Activated CD4-positive, CD25-positive, alpha-beta regulatory T cell treated with anti-CD3 and anti-CD28 coated beads, Interleukin-2, amount 50 U/mL, for 24 hours (primary cell): Measurements from ENCODE around the gene RNLS.
"Not testable (repeated sequence)": the region's sequence is repeated elsewhere in the genome, so short reads cannot be mapped to it uniquely, and the experiment has no call there.

ENCODE experiments used
- ATAC-seq, 2 donors: fragments of 150-1000 bp; cut with Tn5 transposase; one replicate each; pipeline ENCODE4 v1.10.0; 2021; ENCODE audit warnings: mild to moderate bottlenecking in 1 of 2, moderate library complexity in 1 of 2

Gene RNLS

GRCh38 chr10:88337134-88337533, 246.0 kb downstream of the RNLS start:
- ATAC-seq, result no peak

- ATAC-seq, result no peak
Observed at GRCh38 chr10:88336334-88336733, 246.8 kb downstream of the RNLS start.

- ATAC-seq, result no peak
Observed at GRCh38 chr10:88333248-88333630, 249.9 kb downstream of the RNLS start.

DNA sequence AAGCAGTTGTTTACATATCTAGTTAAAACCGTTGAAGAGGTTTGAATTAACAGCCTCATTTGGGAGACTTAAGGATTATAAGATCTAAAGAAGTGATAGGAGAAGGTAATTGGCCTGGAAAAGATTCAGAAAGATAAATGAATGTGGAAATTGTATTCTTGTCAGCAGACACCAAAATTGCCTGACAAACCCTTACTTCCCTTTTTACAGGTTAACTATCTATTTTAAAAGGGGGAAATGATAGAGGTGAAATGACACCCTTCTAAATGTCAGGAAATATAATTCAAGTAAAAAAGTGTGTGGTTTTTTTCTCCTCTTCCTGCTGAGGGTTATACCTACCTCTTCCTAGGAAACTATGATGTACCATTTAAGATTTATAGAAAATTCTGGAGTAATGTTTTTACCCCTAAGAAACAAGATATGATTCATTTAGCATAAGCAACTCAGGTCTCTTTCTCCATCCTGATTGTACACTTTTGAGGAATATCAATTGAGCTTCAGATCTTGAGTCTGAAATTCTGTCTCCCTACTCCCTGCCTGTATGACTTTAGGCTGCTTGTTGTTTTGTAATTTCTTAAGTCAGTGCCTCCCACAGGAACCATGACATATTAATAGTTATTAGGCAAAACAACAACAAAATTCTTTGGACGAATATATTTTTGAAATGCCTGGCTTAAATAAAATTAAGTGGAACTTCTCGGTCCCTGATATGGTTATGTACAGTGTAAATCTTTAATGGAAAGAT, 250.4 kb downstream of the RNLS start:
- no peak for ATAC-seq

GRCh38 chr10:88330174-88330573, 252.9 kb downstream of the RNLS start:
- no peak for ATAC-seq

GRCh38 chr10:88322324-88323063, 260.6 kb downstream of the RNLS start:
- ATAC-seq, result no peak

DNA sequence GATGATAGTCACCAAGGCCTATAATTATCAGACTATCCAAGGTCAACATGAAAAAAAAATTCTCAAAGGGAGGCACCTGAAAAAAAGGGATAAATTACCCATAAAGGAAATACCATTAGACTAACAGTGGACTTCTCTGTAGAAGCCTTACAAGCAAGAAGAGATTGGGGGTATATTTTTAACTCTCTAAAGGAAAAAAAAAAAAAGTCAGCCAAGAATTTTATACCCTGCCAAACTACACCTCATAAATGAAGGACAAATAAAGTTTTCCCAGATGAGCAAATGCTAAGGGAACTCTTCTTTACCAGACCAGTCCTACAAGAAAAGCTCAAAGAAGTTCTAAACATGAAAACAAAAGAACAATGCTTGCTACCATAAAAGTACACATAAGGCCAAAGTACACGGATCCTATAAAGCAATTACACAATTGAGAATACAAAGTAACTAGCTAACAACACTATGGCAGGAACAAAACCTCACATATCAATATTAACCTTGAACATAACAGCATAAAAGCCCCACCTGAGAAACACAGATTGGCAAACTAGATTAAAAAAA, 263.1 kb downstream of the RNLS start:
- no peak for ATAC-seq

GRCh38 chr10:88318803-88319202, 264.3 kb downstream of the RNLS start:
- no peak for ATAC-seq

DNA sequence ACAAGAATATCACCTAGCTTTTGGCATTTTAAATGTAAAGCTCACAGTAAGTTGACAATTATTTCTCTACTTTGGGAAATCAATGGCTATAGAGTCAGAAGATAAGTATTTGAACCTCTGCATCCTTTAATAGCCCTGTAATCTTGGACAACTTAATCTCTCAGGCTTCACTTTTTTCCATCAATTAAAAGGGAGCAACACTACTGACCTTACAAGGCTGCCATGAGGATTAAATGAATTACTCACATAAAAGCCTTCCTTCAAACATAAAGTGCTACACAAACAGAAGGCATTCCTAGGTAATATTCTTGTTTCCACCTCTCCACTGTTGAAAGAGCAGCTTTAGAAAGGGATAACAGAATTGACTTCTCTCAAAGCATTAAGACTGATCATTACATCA, 266.0 kb downstream of the RNLS start:
- no peak for ATAC-seq

DNA sequence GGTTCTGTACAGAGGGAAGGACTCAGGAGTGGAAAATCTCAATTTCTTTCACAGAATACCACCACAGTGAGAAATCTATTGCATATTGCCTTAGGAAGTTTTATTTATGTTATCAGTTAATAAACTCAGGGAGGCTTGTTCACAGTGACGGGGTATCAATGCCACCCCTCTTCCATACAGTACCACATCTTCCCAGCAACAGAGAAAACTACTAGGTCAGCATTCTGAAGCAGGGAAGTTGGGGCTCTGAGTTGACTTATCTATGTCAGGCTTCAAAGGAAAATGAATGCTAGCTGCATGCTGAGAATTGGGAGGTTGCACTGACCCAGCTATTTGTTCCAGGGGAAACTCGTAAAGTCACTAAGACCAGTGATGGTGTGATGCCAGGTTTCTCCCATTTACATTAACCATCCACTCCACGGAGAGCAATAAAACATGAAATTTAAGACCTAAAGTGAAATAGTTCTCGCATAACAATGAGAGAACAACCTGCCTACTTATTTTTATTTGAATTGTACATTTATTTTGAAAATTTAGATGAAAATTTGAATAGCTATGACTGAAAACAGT, 266.7 kb downstream of the RNLS start:
- ATAC-seq, result no peak

DNA sequence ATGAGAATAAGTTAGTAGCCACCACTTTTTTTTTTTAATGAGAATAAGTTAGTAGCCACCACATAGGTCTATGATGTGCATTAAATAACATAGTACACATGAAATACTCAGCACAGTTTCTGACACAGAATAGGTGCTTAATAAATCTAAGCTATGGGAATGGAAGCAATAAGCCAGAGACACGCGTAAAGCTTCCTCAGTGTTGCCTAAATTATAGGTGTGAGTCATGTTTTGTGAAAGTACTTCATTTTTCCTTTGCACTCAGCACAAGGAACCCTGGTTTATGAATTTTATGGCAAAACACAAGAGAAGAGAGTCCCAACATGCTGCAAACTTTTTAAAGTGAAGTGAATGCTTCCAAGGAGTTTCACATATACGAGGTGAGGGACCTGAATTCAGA, 267.4 kb downstream of the RNLS start:
- ATAC-seq, result no peak

- no peak for ATAC-seq
Observed at GRCh38 chr10:88314362-88314761, 268.8 kb downstream of the RNLS start.

- no peak for ATAC-seq
Observed at GRCh38 chr10:88313878-88314277, 269.2 kb downstream of the RNLS start.

- ATAC-seq, result no peak
Observed at GRCh38 chr10:88312855-88313254, 270.3 kb downstream of the RNLS start.

DNA sequence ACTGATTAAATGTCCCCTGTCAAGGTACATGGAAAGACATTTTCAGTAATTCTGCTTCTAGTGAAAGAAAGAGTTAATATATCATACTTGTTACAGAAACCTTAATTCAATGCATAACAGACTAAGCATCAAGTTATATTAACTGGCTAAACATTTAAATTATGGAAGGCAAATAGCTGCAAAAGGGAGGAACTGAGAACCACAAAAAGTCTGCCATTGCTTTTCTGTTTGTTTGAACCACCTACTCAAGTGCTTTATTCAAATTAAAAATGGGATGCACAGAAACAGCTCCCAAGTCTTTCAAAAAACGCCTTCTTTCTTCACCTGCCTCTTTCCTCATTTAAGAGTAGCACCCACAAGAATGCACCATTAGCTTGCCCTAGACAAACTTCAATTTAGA, 271.9 kb downstream of the RNLS start:
- ATAC-seq, result no peak

DNA sequence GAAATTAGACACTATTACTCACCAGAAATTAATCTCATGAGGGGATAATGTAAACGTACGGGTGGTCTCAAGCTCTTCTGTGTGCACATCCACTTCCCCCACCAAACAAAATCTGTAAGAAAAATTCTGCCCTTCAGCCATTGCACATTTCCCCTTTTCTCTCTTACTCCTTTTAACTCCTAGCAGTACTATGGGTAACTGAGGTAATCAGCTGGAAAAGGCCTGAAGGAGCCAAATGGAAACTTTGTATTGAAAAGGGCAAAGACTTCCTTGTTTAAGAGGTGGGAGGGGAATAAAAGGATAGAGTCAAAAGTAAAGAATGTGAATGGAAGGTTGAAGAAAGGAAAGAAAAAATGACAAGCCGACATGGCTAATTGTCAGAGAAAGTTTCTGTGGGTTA, 273.8 kb downstream of the RNLS start:
- ATAC-seq, result no peak

DNA sequence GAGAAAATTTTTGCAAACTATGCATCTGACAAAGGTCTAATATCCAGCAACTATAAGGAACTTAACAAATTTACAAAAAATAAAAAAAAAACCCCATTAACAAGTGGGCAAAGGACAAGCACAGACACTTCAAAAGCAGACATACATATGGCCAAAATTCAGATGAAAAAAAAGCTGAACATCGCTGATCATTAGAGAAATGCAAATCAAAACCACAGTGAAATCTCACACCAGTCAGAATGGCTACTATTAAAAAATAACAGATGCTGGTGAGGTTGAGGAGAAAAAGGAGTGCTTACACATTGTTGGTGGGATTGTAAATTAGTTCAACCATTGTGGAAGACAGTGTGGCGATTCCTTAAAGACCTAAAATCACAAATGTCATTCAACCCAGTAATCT, 274.8 kb downstream of the RNLS start:
- not testable (repeated sequence) for ATAC-seq

DNA sequence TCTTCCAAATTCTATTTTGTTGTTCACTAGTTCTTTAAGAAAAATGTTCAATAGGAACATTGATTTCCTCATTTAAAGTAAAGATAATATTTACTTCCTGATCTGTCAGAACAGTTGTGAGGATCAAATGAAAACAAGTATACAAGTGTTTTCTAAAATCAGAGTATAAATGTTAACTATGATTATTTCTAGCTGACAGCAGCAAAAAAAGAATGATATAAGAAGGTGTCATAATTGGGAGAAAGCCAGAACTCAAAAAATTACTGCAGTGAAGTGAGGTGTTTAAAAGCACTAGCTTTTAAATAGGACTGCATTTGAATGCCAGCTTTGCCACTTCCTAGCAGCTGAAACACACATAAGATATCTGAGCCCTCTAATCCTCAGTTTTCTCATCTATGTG, 283.3 kb downstream of the RNLS start:
- ATAC-seq, result no peak

DNA sequence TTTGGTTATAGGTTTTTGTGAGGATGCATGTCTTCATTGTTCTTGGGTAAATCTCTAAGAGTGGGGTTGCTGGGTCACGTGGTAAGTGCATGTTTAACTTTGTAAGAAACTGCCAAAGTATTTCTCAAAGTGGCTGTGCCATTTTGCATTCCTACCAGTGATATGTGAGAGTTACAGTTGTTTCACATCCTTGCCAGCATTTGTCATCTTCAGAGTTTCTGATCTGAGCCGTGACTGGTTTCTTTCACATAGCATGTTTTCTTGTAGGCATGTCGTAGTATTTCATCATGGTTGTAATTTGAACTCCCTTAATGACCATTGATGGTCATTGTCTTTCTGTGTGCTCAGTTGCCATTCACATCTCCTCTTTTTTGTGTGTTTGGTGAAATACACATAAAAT, 286.0 kb downstream of the RNLS start:
- ATAC-seq, result no peak

GRCh38 chr10:88293651-88294230, 289.4 kb downstream of the RNLS start:
- no peak for ATAC-seq

GRCh38 chr10:88293073-88293472, 290.0 kb downstream of the RNLS start:
- ATAC-seq, result no peak

DNA sequence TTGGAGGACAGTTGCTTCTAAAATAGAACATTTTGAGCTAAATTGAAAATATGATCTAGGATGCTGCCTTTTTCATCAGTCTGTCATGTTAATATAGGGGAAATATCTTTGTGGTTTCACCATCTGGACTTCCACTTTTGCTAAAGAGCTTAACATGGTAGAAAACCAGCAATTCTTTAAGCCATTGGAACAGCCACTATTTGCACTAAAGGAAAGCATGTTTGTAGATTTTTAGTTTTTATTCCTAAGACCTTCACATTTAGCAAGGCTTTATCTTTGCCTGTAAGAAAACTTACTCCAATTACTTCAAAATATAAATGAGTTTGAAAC, 291.0 kb downstream of the RNLS start:
- ATAC-seq, result no peak
